OCI-LY7 (cell line): ENCODE data around the gene PLCB3. TPM values are rescaled to one million over a fixed set of nuclear protein-coding genes. Genes with fewer than 3 reads are reported as not detected.

Source experiments
- BruUV-seq: library from RNA; stranded (reverse); fragments of 400-500 nt; replicated peaks from 2 replicates; lab custom pipeline; 2021; lab: Mats Ljungman, UMichigan
- CTCF ChIA-PET: fragments of 300-600 bp; sonication (Branson Sonifier 250); formaldehyde crosslinking; loops from one replicate; lab custom pipeline; 2022; ENCODE audit warnings: antibody characterized with exemption; ENCODE audit not compliant: unreplicated experiment; lab: Charles Lee
- POLR2A ChIA-PET: fragments of 300-600 bp; sonication (Branson Sonifier 250); formaldehyde crosslinking; loops from one replicate; lab custom pipeline; 2022; ENCODE audit warnings: antibody characterized with exemption; lab: Charles Lee
- DNase-seq: peaks from one replicate; pipeline ENCODE4 v3.0.0-alpha.2; 2015; ENCODE audit warnings: low spot score
- H2AFZ ChIP-seq: fragments of 200-600 bp; sonication (generic), shearing (Covaris generic); 2 replicates; pipeline ENCODE4 v1.6.1; 2014; ENCODE audit warnings: mild to moderate bottlenecking, antibody characterized with exemption, low read length, moderate library complexity
- H3K27ac ChIP-seq: fragments of 200-600 bp; sonication (generic); 2 replicates; pipeline ENCODE4 v1.5.1; 2014; ENCODE audit warnings: mixed run types, low read depth, mild to moderate bottlenecking, moderate library complexity, low read length, inconsistent platforms; ENCODE audit not compliant: poor library complexity, severe bottlenecking
- H3K36me3 ChIP-seq: fragments of 200-600 bp; sonication (generic); 2 replicates; pipeline ENCODE4 v1.6.1; 2014; ENCODE audit warnings: mild to moderate bottlenecking, antibody characterized with exemption, low read length, moderate library complexity, mixed read lengths; ENCODE audit not compliant: insufficient read depth
- H3K4me1 ChIP-seq: fragments of 200-600 bp; sonication (generic); 2 replicates; pipeline ENCODE4 v1.5.1; 2014; ENCODE audit warnings: mild to moderate bottlenecking, low read length; ENCODE audit not compliant: insufficient read depth, poor library complexity, severe bottlenecking
- H3K4me2 ChIP-seq: fragments of 200-600 bp; sonication (generic); 2 replicates; pipeline ENCODE4 v1.6.1; 2014; ENCODE audit warnings: mild to moderate bottlenecking, low read length
- H3K4me3 ChIP-seq: fragments of 200-600 bp; sonication (generic); 2 replicates; pipeline ENCODE4 v1.5.1; 2014; ENCODE audit warnings: mild to moderate bottlenecking, low read depth, low read length; ENCODE audit not compliant: poor library complexity, severe bottlenecking
- H3K79me2 ChIP-seq: fragments of 200-600 bp; sonication (generic); 2 replicates; pipeline ENCODE4 v1.6.1; 2016; ENCODE audit warnings: low read depth, mild to moderate bottlenecking, low read length, moderate library complexity, mixed read lengths; ENCODE audit not compliant: insufficient read depth
- H3K9me2 ChIP-seq: fragments of 200-600 bp; sonication (generic); 2 replicates; pipeline ENCODE4 v1.6.1; 2016; ENCODE audit warnings: mild to moderate bottlenecking, low read length, mixed read lengths; ENCODE audit not compliant: insufficient read depth
- H3K9me3 ChIP-seq: fragments of 200-600 bp; sonication (generic); 2 replicates; pipeline ENCODE4 v1.6.1; 2014; ENCODE audit warnings: mild to moderate bottlenecking, mixed run types, low read length, mixed read lengths
- H4K20me1 ChIP-seq: fragments of 200-600 bp; sonication (generic); 2 replicates; pipeline ENCODE4 v1.6.1; 2014; ENCODE audit warnings: mild to moderate bottlenecking, antibody characterized with exemption, low read length, moderate library complexity, mixed read lengths; ENCODE audit not compliant: insufficient read depth
- CTCF ChIP-seq: fragments of 200-600 bp; sonication (generic); conservative IDR thresholded peaks from 2 replicates; pipeline ENCODE4 v1.5.1; 2014; ENCODE audit warnings: mild to moderate bottlenecking, antibody characterized with exemption, low read length, moderate library complexity, mixed read lengths
- EZH2phosphoT487 ChIP-seq: fragments of 200-600 bp; sonication (generic); IDR thresholded peaks from 2 replicates; pipeline ENCODE4 v1.6.1; 2018; ENCODE audit warnings: low read depth, borderline replicate concordance, mild to moderate bottlenecking, mixed run types, antibody characterized with exemption, low read length, moderate library complexity, mixed read lengths
- intact Hi-C: fragments of 100-400 bp; cut with micrococcal nuclease; formaldehyde crosslinking; loops from one replicate; pipeline ENCODE4 v1.10.0; 2022; ENCODE audit not compliant: unreplicated experiment
- total RNA-seq, 2 experiments: library from RNA; depleted of rRNA in 1 of 2; stranded (reverse); fragments of >200 nt in 1 of 2; shearing (Covaris generic) in 1 of 2; gene quantifications; 2 replicates each; pipeline ENCODE4 v1.2.3, GENCODE V29; 2014 to 2022

Gene PLCB3
- total RNA-seq, 2 experiments from 2014 or later: 7.6 to 10.3 TPM

- H3K4me3 ChIP-seq: no peak overlapping the region
- H3K4me2 ChIP-seq: no peak overlapping the region
- peaks cover 25% of the 10 kb centered on the region for H3K4me1 ChIP-seq
- TF ChIP-seq EZH2phosphoT487 (no peak), CTCF (no peak)
- intact Hi-C loops: no loop called here
- no peaks in the 10 kb centered on the region for H3K9me3 ChIP-seq
- no TSS peak for BruUV-seq
- ChIA-PET CTCF (no interaction called here), POLR2A (no interaction called here)
- no peaks in the 10 kb centered on the region for H3K79me2 ChIP-seq
- no peaks in the 10 kb centered on the region for H3K36me3 ChIP-seq
- H3K9me2 ChIP-seq: no peaks in the 10 kb centered on the region
- no peak for DNase-seq
- H2AFZ ChIP-seq: no peak overlapping the region
- H4K20me1 ChIP-seq: no peaks in the 10 kb centered on the region
- H3K27ac ChIP-seq: no peak overlapping the region
These were observed 4.1 kb downstream of the PLCB3 start for GRCh38 chr11:64255135-64256128.

DNA sequence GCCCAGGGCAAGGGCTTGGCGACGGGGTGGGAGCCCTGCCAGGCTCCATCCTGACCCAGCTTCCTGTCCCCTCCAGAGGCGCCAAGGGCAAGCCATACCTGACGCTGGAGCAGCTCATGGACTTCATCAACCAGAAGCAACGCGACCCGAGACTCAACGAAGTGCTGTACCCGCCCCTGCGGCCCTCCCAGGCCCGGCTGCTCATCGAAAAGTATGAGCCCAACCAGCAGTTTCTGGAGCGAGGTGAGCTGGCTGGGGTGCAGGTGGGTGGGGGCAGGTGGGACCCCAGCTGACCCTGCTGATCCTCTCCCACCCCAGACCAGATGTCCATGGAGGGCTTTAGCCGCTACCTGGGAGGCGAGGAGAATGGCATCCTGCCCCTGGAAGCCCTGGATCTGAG, 5.0 kb downstream of the PLCB3 start:
- H4K20me1 ChIP-seq: no peaks in the 10 kb centered on the region
- H3K79me2 ChIP-seq: no peaks in the 10 kb centered on the region
- no peak for DNase-seq
- ChIA-PET POLR2A (interaction anchor here (0.6 to 1.0 kb wide), 2 partner anchors 14 to 71 kb away, joined by 3 to 4 read pairs; no protein-coding TSS in a partner anchor), CTCF (no interaction called here)
- no peaks in the 10 kb centered on the region for H3K9me2 ChIP-seq
- no TSS peak for BruUV-seq
- no peak for TF ChIP-seq EZH2phosphoT487
- no peak for TF ChIP-seq CTCF
- no peaks in the 10 kb centered on the region for H3K36me3 ChIP-seq
- no peak overlapping the region for H2AFZ ChIP-seq
- H3K4me1 ChIP-seq: peaks cover 17% of the 10 kb centered on the region
- intact Hi-C loops: no loop called here
- H3K27ac ChIP-seq: no peak overlapping the region
- H3K4me3 ChIP-seq: no peak overlapping the region
- no peaks in the 10 kb centered on the region for H3K9me3 ChIP-seq
- no peak overlapping the region for H3K4me2 ChIP-seq

DNA sequence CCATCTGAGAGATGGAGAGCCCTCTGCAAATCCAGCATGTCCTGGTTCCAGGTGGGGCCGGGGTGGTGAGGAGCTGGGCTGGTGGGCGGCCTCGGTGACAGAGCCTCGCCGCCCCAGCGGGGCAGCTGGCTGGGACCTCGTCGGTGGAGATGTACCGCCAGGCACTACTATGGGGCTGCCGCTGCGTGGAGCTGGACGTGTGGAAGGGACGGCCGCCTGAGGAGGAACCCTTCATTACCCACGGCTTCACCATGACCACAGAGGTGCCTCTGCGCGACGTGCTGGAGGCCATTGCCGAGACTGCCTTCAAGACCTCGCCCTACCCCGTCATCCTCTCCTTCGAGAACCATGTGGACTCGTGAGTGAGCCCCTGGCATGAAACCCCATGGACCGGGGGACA, 7.0 kb downstream of the PLCB3 start:
- ChIA-PET POLR2A (no interaction called here), CTCF (interaction anchor here (0.7 kb wide), 1 partner anchor 9 kb away, joined by 3 read pairs; no protein-coding TSS in a partner anchor)
- Histone ChIP-seq H2AFZ (no peak overlapping the region), H3K9me3 (no peaks in the 10 kb centered on the region), H3K9me2 (no peaks in the 10 kb centered on the region), H3K4me1 (no peaks in the 10 kb centered on the region), H3K4me2 (no peak overlapping the region), H3K36me3 (no peaks in the 10 kb centered on the region), H3K79me2 (no peaks in the 10 kb centered on the region), H3K4me3 (no peak overlapping the region), H3K27ac (no peak overlapping the region), H4K20me1 (no peaks in the 10 kb centered on the region)
- DNase-seq: no peak
- intact Hi-C loops: no loop called here
- TF ChIP-seq EZH2phosphoT487 (no peak), CTCF (no peak)
- BruUV-seq: no TSS peak
